ENCODE data around the gene TSTD1. TPM values are rescaled to one million over a fixed set of nuclear protein-coding genes. Genes with fewer than 3 reads are reported as not detected.
"Not testable (repeated sequence)": the region's sequence is repeated elsewhere in the genome, so short reads cannot be mapped to it uniquely, and the experiment has no call there.

TSTD1 gene
- total RNA-seq, 2 experiments from 2014 or later, result 26.0 to 42.8 TPM

DNA sequence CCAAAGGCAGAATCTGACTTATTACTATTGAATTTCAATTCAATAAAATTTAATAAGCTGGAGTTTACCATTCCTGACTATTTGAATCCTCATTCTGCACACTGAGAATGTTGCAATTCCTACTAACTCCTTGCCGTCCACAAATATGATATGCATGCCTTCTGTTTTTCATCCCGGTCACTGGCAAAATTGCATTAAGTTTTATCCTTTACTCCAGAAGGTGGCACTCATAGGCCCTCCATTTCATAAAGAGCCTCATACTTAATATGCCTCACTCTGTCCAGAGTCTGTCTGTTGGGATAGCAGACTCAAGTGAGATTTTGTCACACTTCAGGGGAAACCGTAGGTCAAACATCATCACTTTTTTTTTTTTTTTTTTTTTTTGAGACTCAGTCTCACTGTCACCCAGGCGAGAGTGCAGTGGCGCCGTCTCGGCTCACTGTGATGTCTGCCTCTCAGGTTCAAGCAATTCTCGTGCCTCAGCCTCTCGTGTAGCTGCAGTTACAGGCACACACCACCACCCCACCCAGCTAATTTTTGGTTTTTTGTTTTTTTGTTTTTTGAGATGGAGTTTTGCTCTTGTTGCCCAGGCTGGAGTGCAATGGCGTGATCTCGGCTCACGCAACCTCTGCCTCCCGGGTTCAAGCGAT lies 45.1 kb downstream of the TSTD1 start:
- Mint-ChIP-seq H3K36me3 (ENCODE audit: low read depth) (peaks cover 2% of the 10 kb centered on the region), H3K4me3 (no peak overlapping the region), H3K9me3 (ENCODE audit: low read depth) (no peaks in the 10 kb centered on the region), H3K27me3 (no peaks in the 10 kb centered on the region), H3K27ac (no peak overlapping the region), H3K4me1 (peaks cover 21% of the 10 kb centered on the region)
- DNase-seq (no peak), ATAC-seq (peak; percentile 23)
- CTCF ChIA-PET, result interaction anchor here (0.6 to 1.5 kb wide), 4 partner anchors 51 to 239 kb away, joined by 3 to 4 read pairs (median 4); no protein-coding TSS in a partner anchor
- intact Hi-C loops (cut with DNase I, micrococcal nuclease), result loop anchor here (5.0 kb wide), 4 partner anchors 226 to 389 kb away; no protein-coding TSS in a partner anchor
- POLR2A ChIA-PET, result no interaction called here

DNA sequence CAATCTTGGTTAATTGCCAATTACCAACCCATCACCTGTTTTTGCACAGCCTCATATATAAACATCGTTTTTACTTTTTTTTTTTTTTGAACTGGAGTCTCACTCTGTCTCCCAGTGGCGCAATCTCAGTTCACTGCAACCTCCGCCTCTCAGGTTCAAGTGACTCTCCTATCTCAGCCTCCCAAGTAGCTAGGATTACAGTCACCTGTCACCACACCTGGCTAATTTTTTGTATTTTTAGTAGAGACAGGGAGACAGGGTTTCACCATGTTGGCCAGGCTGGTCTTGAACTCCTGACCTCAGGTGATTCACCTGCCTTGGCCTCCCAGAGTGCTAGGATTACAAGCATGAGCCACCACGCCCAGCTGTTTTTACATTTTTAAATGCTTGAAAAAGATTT lies 46.7 kb downstream of the TSTD1 start:
- not testable (repeated sequence) for ATAC-seq; H3K27me3 Mint-ChIP-seq; H3K27ac Mint-ChIP-seq; DNase-seq; H3K4me3 Mint-ChIP-seq; H3K36me3 Mint-ChIP-seq (ENCODE audit: low read depth); H3K9me3 Mint-ChIP-seq (ENCODE audit: low read depth)
- peaks cover 17% of the 10 kb centered on the region for H3K4me1 Mint-ChIP-seq
- ChIA-PET POLR2A (interaction anchor here (0.6 kb wide), 1 partner anchor 33 kb away, joined by 7 read pairs; no protein-coding TSS in a partner anchor), CTCF (interaction anchor here (1.6 kb wide), 1 partner anchor 106 kb away, joined by 3 read pairs; the partner anchor contains the start of gene KLHDC9)
- intact Hi-C loops (cut with DNase I, micrococcal nuclease), result loop anchor here (5.0 kb wide), 4 partner anchors 225 to 390 kb away; no protein-coding TSS in a partner anchor

Other genes with a start within 250 kb of the TSTD1 start
- 10 to 100 TPM in 1 of 2 experiments, 1 to 10 TPM in 1; 10.0 to 11.0 TPM for gene LY9, start 242.8 kb downstream of the TSTD1 start, total RNA-seq
- under 1 TPM; 0.14 to 0.25 TPM for gene CD244, start 176.1 kb downstream of the TSTD1 start, total RNA-seq
- gene ITLN1, start 153.8 kb downstream of the TSTD1 start, total RNA-seq, result not detected
- not detected for gene ITLN2, start 84.2 kb downstream of the TSTD1 start, total RNA-seq
- gene F11R, start 17.8 kb downstream of the TSTD1 start, total RNA-seq, result 10 to 100 TPM; 16.9 to 25.2 TPM
- gene USF1, start 7.0 kb upstream of the TSTD1 start, total RNA-seq, result 10 to 100 TPM; 34.5 to 42.8 TPM
- gene ARHGAP30, start 30.9 kb upstream of the TSTD1 start, total RNA-seq, result 100 to 1,000 TPM; 125 to 165 TPM
- gene NECTIN4, start 50.6 kb upstream of the TSTD1 start, total RNA-seq, result not detected
- gene KLHDC9, start 59.4 kb upstream of the TSTD1 start, total RNA-seq, result under 1 TPM; 0.39 to 0.50 TPM
- 100 to 1,000 TPM; 108 to 136 TPM for gene PFDN2, start 79.1 kb upstream of the TSTD1 start, total RNA-seq
- gene NIT1, start 79.1 kb upstream of the TSTD1 start, total RNA-seq, result 10 to 100 TPM; 58.2 to 62.1 TPM
- gene DEDD, start 93.7 kb upstream of the TSTD1 start, total RNA-seq, result 10 to 100 TPM; 33.9 to 44.9 TPM
- 10 to 100 TPM; 89.2 to 98.6 TPM for gene UFC1, start 115.0 kb upstream of the TSTD1 start, total RNA-seq
- gene USP21, start 120.5 kb upstream of the TSTD1 start, total RNA-seq, result 10 to 100 TPM; 25.1 to 32.0 TPM
- gene PPOX, start 127.5 kb upstream of the TSTD1 start, total RNA-seq, result 10 to 100 TPM; 21.5 to 28.8 TPM
- gene B4GALT3, start 138.5 kb upstream of the TSTD1 start, total RNA-seq, result 10 to 100 TPM; 40.5 to 51.8 TPM
- gene ADAMTS4, start 160.1 kb upstream of the TSTD1 start, total RNA-seq, result under 1 TPM; 0.40 to 0.71 TPM
- gene NDUFS2, start 163.4 kb upstream of the TSTD1 start, total RNA-seq, result 10 to 100 TPM; 71.8 to 92.0 TPM
- 1 to 10 TPM in 1 of 2 experiments, under 1 TPM in 1; 0.98 to 2.2 TPM for gene FCER1G, start 176.3 kb upstream of the TSTD1 start, total RNA-seq
- not detected for gene APOA2, start 184.7 kb upstream of the TSTD1 start, total RNA-seq
- gene TOMM40L, start 187.1 kb upstream of the TSTD1 start, total RNA-seq, result 10 to 100 TPM; 12.3 to 13.2 TPM
- not detected for gene NR1I3, start 199.2 kb upstream of the TSTD1 start, total RNA-seq
- gene PCP4L1, start 219.8 kb upstream of the TSTD1 start, total RNA-seq, result under 1 TPM; 0.21 to 0.27 TPM